ENCODE measurements around the gene RPS15. TPM values are rescaled to one million over a fixed set of nuclear protein-coding genes. Genes with fewer than 3 reads are reported as not detected.

Gene RPS15
- polyA plus RNA-seq, 3 donors, result 540 to 667 (median 584) TPM

DNA sequence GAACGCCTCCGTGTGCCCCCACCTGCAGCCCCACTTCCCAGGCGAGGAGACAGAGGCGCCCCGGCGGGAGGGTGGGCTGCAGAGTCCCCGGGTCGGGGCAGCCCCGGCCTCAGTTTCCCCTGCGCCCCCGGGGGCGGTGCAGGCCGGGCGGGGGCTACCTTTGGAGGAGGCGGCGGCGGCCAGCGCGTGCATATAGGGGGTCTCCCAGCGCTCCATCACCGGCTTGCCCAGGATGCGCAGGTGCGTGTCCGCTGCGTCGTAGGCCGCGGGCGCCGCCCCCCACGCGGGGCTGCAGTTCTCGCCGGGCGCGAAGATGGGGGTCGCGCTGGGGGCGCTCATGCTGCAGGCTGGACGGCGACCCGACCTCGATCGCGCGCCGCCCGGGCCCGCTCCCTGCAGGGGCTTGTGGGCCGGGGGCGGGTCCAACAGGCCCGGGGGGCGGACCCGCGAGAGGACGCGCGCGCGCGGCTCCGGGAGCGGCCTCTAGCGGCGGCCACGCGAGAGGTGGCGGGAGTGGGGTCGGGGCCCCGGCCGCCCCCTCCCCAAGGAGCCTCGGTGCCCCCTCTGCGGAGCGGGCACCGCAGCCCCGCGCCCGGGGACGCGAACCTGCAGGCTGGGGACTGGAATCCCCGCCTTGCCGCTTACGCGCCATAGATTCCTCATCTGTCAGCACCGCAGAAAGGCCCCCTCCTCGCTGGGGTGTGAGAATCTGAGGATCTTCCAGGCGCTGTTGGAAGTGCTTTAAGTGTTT lies 36.9 kb upstream of the RPS15 start, which contains the start of gene GAMT:
Gene GAMT (minus strand): TSS at position 405 of the 751 bp plus-strand sequence. CDS start 66 bp downstream, at position 339.
- DNase-seq (ENCODE audit: low read depth in 3 of 3, low spot score in 2 of 3), result no peak

DNA sequence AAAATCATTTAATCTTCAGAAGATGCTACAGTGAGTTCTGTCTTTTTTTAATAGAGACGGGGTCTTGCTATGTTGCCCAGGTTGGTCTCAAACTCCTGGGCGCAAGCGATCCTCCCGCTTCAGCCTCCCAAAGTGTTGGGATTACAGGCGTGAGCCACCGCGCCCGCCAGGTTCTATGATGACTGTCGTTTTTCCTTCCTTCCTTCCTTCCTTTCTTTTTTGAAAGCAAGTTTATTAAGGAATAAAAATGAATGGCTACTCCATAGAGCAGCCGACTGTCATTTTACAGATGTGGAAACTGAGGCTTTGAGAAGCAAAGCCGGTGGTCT lies 36.3 kb upstream of the RPS15 start:
- DNase-seq (ENCODE audit: low read depth in 3 of 3, low spot score in 2 of 3), result no peak

GRCh38 chr19:1402411-1403070 lies 35.7 kb upstream of the RPS15 start:
- no peak for DNase-seq (ENCODE audit: low read depth in 3 of 3, low spot score in 2 of 3)

- DNase-seq (ENCODE audit: low read depth in 3 of 3, low spot score in 2 of 3), result peak; percentile 89 to 97 (median 96)
Measured at GRCh38 chr19:1406774-1407527, 31.2 kb upstream of the RPS15 start.

DNA sequence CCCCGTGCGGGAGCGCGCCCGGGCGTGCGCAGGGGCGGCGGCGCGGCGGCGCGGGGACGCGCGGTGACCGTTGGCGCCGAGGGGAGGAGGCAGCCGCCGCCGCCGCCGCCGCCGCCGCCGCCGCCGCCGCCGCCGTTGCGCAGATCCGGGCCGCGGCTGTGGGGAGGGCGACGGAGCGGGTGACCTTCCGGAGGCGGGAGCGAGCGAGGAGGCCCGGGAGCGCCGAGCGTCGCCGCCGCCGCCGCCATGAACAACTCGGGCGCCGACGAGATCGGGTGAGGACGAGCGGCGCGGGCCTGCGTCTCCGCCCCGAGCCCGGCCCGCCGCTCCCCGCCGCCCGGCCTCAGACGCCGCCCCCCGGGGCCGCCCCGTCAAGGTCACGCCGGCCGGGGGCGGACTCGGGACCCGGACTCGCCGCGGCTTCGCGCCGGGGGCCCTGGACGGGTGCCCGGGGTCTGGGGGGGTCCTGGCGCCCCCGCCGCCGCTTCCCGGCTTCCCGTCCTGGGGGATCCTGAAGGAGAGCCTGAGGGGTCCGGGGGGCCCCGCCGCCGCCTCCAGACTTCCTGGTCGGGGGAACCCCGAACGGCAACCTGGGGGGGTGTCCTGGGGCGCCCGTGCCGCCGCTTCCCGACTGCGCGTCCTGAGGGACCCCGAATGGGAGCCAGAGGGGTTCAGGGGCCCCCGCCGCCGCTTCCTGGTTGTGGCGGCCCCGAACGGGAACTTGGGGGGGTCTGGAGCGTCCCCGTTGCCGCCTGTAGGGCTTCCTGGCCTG lies 30.5 kb upstream of the RPS15 start, which contains the start of gene DAZAP1:
Gene DAZAP1 (plus strand): TSS at position 59 of the 772 bp plus-strand sequence. CDS start 188 bp downstream, at position 247.
- no peak for DNase-seq (ENCODE audit: low read depth in 3 of 3, low spot score in 2 of 3)

- no peak for DNase-seq (ENCODE audit: low read depth in 3 of 3, low spot score in 2 of 3)
Measured at GRCh38 chr19:1408300-1409203, 29.6 kb upstream of the RPS15 start.

DNA sequence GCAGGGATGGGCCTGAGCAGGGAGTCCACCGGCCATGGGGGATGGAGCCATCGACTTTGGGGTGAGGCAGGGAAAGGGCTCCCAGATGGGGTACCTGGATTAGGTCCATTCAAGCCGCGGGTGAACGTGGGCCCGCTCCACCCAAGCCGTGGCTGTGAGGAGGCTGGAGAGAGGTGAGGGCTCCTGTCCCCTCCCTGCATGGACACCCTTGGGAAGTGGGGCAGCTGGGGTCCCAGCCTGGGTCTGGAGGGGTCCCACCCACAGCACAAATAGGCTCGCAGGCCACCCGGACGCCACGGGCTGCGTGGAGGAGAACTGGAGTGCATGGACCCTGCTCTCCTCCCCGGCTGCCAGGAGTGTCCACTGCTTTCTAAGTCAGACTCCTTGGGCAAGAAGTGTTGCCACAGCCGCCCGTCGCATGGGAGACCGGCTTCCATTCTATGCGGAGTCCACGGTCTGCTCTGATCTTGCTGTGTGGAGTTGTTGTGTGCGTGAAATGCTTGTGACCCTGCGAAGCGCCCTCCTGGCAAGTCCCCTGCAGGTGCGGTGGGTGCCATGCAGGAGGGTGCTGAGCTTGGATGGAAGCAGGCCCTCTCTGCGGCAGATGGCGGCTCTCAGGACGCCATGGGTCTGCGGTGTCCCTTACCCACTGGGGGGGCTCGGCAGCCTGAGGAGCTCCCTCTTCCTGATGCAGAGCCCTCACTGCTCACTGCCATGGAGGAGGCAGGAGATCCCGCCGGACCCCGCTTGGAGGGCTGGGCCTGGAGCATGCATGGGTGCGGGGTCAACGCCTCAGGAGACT lies 28.8 kb upstream of the RPS15 start:
- DNase-seq (ENCODE audit: low read depth in 3 of 3, low spot score in 2 of 3), result no peak

DNA sequence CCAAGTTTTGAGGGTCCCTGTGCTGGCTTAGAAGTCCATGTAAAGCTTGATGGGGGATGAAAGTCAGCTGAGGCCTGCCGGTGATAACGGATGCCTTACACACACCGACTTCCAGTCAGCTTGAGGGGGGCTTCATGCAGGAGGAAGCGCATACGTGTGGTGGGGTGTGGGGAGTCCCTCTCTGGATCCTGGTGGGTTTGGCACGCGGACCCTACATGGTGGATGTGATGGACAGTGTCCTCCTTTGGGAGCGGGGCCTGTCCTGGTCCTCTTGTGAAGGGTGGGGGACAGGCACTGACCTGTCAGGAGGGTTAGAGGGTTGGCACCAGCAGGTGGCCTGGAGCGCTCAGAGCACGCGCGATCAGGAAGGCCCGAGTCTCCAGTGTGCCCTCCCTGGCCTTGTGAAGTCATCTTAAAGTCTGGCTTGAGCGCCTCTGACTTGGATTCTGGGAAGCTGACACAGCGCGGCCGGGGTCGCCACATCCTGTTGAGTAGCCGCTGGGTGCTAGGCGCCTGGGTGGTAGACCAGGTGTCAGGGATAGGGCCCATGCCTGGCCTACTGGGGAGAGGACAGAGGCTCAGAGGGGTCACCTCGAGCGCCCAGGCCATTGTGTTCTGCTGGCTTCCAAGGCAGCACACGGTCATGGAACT lies 27.9 kb upstream of the RPS15 start:
- no peak for DNase-seq (ENCODE audit: low read depth in 3 of 3, low spot score in 2 of 3)

DNA sequence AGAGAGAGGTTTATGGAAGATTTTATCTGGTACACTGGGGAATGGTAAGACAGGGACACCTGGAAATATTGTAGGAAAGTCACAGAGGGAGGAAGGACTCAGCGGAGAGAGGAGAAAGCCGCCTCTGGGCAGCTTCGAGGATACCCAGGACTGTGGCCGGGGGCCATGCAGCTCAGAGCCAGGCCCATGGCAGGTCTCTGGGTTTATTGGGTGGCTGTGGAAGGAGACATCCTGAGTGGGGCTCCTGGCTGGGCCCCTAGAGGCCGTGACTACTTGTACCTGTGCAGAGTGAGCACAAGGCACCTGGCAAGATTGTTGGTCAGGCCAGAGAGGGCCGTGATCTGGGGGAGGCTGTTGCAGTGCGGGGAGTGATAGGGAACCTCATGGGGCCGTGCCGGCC lies 27.4 kb upstream of the RPS15 start:
- DNase-seq (ENCODE audit: low read depth in 3 of 3, low spot score in 2 of 3), result no peak

- DNase-seq (ENCODE audit: low read depth in 3 of 3, low spot score in 2 of 3), result no peak
Measured at GRCh38 chr19:1411255-1412191, 26.7 kb upstream of the RPS15 start.

DNA sequence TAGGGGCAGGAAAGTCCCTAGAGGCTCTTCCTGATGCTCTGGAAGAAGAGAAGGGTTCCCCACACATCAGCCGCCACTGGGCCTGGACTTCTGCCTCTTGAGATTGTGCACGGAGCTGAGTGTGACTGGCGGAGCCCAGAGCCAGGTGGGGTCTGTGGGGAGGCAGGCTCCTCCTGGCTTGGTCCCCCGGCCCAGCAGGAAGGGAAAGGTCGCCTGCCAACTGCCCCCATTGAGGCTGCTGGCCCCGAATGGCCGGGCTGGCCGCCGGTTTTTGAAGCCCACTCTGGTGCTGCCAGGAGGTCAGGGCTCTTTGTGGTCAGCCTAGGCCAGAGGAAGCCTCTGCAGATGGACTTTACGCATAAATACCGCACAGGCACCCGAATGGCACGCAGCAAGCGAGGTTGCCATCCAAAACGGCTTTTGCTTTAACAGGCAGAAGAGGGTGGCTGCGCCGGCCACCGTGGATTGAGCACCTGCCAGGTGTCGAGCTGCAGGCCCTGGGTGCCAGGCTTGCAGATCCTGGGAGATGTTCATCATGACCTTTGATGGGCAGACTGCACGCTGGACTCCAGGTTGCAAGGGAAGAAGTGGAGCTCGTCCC lies 25.8 kb upstream of the RPS15 start:
- no peak for DNase-seq (ENCODE audit: low read depth in 3 of 3, low spot score in 2 of 3)

- no peak for DNase-seq (ENCODE audit: low read depth in 3 of 3, low spot score in 2 of 3)
Measured at GRCh38 chr19:1412995-1413800, 25.0 kb upstream of the RPS15 start.

DNA sequence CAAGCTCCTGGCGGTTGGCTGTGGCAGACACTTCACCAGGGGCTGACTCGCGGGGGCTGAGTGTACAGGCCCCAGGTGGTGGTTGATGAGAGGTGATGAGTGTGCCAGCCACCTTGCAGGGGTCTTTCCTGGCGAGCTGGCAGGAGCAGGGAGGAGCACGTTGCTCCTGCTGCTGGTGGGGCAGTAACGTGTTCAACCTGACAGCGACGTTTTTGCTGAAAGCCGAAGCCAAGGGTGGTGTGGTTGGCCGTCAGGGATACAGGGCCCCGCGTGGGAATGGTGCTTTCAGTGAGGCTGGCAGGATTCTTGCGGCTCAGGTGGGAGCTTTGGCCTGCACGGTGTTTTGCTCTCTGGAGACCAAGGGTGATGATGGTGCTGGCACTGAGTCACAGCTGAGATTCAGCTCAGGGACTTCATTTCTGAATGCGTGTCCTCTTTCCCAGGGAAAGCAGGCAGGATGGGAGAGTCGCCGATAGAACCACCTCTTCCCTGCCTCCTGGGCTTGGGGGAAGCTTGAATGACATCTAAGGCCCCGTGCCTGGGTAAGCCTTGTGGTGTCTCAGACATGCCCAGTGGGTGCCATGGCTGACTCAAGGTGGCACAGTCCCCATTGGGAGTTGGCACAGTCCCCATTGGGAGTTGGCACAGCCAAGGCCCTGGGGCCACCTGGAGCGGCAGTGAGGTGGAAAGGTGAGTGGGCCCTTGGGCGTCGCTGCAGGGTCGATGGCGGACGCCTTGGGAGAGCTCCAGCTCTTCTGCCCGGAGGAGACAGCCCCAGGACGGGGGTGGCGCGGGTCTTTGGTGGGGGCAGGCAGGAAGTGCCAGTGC lies 22.0 kb upstream of the RPS15 start:
- no peak for DNase-seq (ENCODE audit: low read depth in 3 of 3, low spot score in 2 of 3)

- no peak for DNase-seq (ENCODE audit: low read depth in 3 of 3, low spot score in 2 of 3)
Measured at GRCh38 chr19:1417145-1417544, 21.1 kb upstream of the RPS15 start.

All from right renal cortex interstitium (tissue), 3 donors.